ENCODE results near the gene TAS2R14.

TAS2R14 gene

DNA sequence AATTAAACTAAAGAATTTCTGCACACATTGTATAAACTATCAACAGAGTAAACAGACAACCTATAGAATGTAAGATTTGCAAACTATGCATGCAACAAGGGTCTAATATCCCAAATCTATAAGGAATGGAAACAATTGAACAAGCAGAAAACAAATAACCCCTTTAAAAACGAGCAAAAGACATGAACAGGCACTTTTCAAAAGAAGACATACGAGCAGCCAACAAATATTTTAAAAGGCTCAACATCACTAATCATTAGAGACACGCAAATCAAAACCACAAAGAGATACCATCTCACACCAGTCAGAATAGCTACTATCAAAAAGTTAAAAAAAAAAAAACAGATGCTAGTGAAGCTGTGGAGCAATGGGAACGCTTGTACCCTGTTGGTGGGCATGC, 34.4 kb downstream of the TAS2R14 start:
- no peak for DNase-seq (ENCODE audit: low read depth in 3 of 3)

DNA sequence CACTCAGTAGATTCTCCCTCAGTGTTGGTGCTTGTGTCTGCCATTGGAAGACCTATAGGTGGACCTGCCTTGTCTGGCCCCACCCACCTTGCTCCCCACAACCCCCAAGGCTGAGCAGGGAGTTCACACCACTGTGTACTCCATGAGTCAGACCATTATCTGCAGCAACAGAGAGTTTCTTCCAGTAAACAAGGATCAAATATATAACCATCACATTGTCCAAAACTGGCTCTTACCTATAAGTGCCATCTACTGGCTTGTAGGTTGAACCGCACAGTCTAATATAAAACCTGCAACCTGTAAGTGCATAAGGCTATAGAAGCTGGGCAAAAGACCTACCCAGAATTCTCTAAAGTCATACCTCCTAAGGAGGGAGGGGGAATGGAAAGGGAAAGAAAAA, 37.6 kb downstream of the TAS2R14 start:
- no peak for DNase-seq (ENCODE audit: low read depth in 3 of 3)

DNA sequence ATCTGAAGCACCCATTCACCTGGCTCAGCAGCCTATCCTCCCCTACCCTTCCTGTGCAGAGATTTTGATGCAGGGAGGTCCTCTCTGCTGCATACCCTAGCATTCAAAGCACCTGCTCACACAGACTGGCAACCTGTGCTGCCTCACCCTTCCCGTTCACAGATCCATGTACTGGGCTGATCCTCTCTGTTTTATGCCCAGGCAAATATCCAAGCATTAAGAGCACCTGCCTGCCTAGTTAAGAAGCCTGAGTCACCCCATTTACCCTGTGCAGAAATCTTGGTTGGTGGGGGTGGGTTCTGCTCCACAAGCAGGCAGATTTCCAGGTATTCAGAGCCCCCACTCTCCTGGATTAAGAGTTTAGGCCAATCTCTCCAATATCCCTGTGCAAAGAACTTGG, 38.1 kb downstream of the TAS2R14 start:
- no peak for DNase-seq (ENCODE audit: low read depth in 3 of 3)

DNA sequence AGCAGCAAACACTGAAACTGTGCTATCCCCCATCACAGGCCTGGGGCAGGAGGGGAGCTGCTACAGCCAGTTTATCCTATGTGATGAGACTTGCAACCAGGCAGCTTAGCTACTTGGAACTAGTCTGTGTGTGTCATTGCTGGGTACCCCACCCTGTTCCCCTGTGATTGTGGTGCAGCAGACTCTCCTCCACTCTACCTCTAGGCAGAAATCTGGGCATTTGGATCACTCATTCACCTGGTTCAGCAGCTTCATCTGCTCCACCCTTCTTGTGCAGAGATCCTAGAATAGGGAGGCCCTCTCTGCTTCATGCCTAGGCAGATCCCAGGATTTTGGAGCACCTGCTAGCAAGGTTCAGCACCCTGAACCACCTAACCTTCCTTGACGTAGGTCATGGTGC, 38.5 kb downstream of the TAS2R14 start:
- no peak for DNase-seq (ENCODE audit: low read depth in 3 of 3)

DNA sequence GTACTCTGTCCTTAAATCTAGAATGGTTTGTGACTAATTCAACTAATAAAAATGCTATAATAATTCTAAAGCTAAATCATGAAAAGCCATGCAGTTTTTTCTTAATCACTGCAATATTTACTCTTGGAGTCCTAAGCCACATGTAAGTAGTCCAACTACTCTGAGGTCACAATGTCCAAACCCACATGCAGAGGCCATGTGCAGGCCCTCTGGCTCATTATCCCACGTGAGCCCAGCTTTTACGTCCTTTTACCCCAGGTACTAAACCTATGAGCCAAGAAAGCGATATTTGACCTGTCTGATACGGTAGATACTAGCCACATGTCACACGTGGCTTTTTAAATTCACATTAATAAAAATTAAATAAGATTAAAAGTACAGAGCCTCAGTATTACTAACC, 42.2 kb downstream of the TAS2R14 start:
- no peak for DNase-seq (ENCODE audit: low read depth in 3 of 3)

DNA sequence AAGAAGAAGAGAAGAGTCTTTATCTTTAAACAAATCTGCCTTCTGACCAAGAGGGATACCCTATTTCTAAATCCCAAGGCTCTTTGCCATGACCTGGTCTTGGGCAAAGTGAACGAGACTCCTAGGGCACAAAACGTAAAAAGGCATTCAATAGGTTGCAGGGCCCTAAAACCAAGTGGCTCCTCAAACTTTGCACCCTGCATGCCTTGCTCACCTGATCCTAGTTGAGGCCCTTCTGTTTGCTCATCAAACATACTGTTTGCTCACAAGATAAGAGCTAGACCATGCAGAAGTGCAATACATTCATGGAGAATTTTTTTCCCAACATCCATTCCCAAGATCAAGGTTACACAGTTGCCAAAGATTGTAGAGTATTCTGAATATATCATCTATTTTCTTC, 47.1 kb downstream of the TAS2R14 start:
- DNase-seq (ENCODE audit: low read depth in 3 of 3): no peak

DNA sequence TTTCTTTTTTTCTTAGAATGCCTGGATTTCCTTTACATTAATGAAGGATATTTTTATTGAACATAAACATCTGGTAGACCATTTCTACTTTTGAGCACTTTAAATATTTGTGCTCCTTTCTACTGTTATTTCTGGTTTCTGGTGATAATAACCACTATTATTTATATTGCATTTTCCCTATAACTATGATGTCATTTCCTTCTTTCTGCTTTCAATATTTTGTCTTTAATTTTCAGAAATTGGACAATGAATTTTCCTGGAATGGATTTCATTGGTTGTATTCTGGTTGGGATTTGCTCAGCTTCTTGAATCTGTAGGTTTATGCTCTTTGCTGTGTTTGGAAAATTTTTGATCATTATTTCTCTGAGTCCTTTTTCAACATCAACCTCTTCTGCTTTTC, 49.8 kb downstream of the TAS2R14 start:
- no peak for DNase-seq (ENCODE audit: low read depth in 3 of 3)

All from stimulated activated CD4-positive, alpha-beta T cell treated with anti-CD3 and anti-CD28 coated beads, TNF-alpha, amount 100 ng/mL, for 48 hours (primary cell).